Measurements from ENCODE around the gene DKK2.

- TF ChIP-seq POLR2A (IDR thresholded peaks at IDR 0.05; ENCODE audit: low read length), result no peak
- TF ChIP-seq GATA1 (IDR thresholded peaks at IDR 0.05; ENCODE audit: low read depth, low read length), result no peak
Observed at GRCh38 chr4:107069049-107069448, 32.9 kb upstream of the DKK2 start.

Data from erythroblast (primary cell).